IPS-NIHi7 (cell line): ENCODE measurements around the gene DNASE1L3.

Experiments used
- DNase-seq: peaks from one replicate; pipeline ENCODE4 v3.0.0; 2012; ENCODE audit warnings: mixed read lengths; ENCODE audit errors: extremely low spot score

DNASE1L3 gene

DNA sequence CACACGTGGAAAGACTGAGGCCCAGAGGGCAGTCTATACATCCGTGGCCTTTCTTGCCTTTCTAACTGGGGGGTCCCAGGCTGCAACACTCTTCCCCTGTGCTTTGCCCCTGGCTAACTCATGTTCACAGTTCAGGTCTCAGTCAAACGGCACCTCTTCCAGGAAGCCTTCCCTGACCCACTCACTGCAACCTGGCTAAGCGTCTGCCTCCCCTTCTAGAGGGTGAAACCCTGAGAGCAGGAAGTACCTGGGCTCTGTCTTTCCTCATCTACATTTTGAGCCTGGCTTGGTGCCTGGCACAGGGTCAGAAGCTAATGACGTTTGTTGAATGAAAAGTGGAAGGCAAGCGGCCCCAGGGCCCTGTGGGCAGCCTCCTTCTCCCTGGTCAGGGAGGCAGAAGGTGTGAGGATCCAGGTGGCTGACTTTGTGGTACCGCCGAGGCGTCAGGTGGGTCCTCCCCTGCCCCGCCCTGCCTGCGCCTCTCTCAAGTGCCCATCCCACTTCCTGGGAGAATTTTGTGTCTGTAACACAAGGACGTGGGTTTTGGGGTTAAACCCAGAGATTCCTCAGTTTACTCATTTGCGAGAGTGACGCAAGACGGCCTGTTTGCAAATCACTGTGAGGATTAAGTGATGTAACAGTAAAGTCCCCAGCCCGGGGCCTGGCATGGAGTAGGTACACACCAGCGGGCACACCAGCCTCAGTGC is 32.1 kb downstream of the DNASE1L3 start:
- no peak for DNase-seq

DNA sequence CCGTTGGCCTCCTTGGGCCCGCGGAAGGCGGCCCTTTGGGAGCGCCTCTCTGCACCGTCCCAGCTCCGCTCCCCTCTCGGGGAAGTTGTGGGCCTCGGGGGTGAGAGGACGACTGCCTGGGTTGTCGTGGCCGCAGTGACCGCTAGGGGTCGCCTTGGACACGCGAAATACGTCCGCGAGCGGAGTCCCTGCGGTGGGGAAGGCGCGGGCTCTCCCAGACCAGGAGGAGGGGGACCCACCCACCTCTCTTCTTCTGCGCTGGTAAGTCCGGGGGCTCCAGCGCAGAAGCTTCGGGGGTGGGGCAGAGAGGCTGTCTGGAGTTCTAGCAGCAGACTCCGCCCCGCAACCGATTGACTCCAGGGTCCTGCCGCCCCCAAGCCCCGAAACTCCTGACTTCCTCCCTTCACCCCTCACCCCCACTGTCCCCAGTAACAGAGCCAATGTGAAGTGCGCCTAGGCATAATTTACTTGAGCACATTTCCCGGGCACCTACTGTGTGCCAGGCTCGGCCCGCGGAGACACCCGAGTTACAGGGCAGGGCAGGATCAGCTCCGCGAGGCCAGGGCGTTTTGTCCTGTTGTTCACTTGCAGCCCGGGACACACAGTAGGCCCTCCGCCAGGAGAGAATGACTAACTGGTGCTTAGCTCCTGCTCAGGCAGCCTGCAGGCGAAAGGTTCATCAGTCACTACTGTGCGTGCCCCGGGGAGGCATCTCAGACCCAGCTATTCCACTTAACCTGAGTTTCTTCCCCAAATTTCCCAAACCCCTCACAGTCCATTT is 32.8 kb downstream of the DNASE1L3 start:
- DNase-seq, result peak; percentile 88

DNA sequence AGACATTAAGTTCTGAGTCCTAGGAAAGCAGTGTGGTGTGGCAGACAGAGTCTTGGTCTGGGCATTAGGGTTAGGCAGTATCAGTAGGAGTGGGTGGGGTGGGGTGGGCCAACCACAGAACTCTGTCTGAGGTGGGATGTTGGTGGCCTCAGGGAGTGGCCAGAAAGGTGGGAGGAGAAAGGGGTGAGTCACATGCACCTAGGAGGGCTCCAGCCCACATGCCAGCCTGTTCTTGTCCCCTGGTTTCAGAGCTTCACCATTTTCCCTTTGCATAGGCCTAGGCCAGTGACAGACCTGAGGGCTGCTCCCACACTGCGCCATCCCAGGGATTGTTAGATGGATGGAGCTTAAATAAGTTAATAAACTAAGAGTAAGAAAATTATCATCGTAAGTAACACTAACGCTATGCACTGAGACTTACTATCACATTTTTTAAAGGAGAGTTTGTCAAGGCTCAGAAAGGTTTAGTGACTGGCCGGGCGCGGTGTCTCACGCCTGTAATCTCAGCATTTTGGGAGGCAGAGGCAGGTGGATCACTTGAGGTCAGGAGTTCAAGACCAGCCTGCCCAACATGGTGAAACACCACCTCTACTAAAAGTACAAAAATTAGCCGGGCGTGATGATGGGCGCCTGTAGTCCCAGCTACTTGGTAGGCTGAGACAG is 33.8 kb downstream of the DNASE1L3 start:
- no peak for DNase-seq

DNA sequence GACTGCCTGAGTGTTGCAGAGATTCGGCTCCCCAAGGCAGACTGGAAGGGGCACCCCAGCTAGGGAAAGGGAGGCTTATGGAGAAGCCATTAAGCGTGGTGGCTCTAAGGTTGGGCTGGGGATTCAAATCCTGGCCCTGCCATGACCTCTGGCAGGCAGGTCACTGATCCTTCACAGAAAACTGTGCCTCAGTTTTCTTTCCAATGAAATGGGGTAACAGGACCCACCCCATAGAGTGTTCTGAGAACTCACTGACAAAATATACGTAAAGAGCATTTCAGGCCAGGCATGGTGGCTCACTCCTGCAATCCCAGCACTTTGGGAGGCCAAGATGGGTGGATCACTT is 34.6 kb downstream of the DNASE1L3 start:
- no peak for DNase-seq

DNA sequence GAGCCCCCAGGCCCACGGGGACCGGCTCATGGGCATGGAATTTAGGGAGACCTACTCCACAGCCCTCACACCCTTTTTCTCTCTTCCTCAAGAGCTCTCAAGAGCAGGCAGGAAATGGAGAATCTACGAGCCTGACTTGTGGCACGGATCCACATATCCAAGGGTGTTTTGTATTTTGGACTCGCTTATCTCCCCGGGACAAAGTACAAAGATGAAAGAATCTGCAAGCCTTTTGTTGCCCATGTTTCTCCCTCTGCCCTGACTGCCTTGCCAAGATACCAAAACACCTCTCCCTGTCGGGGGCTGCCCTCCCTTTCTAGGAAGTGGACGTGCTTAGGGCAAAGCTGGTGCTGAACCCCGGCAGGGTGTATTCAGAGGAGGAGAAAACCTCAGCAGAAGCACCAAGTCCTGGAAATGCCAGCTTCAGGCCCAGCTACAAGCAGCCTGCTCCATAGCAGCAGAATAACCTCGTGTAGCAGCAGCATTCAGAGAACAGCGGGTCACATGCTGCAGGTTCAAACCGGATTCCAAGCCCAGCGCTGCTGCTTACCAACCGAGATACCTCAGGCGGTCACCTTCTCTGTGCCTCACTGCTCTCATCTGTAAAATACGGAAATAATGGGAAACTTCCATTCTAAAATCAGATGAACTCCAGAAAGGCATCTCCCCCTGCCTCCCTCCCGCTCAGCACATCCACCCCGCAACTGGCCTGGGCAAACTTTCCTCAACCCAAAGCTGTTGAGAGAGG is 35.2 kb downstream of the DNASE1L3 start:
- DNase-seq, result no peak

DNA sequence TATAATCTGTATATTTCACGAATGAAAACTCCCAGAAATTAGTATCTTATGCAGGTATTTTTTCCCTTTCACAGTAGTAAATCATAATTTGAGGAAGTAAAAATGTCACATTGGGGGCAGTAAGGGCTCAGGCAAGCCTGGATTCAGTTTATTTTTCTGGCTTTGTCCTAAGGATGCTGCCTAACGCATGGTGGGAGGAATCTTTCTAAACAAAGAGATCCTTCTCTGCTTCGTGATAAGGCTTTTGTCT is 35.7 kb downstream of the DNASE1L3 start:
- no peak for DNase-seq

DNA sequence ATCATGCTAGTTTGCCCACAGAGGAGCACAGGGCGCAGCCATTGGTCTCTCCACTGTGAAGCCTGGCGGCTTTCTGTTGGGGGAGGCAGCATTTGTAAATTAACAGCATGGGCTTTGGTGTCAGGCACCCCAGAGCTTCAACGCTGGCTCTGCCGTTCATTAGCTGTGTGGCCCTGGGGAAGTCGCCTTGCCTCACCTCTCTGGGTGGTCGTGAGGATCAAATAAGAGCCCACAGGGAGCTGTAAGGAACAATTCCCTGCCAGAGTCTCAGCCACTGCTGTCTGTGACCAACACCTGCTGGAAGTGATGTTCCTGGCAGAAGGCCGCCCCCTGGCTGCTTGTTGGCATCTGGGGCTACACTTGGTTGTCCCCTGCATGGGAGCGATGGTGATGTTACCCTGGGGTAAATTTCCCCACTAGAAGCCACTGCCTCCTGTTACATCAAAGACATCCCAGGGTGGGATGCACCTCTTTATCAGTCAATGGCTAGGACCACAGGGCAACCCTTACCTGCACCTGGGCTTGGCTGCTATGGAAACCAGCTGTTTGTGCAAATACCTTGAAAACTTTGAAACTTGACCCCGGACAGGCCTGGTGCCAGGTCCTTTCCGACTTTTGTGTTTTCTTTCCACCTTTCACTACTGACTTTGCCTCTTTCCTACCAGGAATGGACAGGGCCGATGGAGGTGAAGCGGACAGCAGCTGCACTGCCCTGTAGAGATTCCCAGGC is 36.9 kb downstream of the DNASE1L3 start:
- DNase-seq, result peak; percentile 67

DNA sequence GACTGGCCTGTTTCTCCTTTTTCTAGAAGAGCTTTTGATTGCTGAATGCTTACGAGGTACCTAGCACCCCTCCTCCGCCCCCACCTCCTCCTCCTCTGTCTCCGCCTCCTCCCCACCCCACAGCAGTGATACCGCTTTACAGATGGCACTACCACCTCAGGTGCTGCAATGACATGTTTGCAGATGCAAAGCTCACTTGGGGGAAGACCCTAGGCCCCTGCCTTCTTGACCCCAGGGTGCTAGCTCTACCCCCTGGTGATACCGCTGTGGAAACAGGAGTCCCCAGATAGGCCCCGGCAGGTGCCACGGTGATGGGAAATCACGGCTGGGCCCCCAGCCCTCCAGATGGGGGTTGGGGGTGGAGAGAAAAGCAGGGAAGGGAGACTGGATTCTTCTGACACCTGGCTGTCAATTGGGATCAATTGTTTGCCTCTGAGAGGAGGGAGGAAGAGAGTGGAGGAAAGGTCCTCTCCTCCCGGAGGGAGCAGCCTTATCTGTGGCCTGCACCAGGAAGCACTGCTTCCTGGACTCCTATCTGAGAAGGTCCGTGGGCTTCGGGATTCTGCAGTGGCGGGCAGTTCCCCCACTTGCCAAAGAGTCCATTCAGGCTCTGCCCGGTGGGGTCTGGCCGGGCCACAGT is 37.6 kb downstream of the DNASE1L3 start:
- DNase-seq, result no peak

DNA sequence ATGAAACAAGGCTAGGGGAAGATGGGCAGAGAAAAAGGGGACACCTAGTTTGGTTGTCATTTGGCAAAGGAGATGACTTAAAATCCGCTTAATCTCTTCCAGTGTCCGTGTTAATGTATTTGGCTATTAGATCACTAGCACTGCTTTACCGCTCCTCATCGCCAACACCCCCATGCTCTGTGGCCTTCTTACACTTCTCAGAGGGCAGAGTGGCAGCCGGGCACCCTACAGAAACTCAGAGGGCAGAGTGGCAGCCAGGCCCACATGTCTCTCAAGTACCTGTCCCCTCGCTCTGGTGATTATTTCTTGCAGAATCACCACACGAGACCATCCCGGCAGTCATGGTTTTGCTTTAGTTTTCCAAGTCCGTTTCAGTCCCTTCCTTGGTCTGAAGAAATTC is 39.6 kb downstream of the DNASE1L3 start:
- DNase-seq, result no peak

DNA sequence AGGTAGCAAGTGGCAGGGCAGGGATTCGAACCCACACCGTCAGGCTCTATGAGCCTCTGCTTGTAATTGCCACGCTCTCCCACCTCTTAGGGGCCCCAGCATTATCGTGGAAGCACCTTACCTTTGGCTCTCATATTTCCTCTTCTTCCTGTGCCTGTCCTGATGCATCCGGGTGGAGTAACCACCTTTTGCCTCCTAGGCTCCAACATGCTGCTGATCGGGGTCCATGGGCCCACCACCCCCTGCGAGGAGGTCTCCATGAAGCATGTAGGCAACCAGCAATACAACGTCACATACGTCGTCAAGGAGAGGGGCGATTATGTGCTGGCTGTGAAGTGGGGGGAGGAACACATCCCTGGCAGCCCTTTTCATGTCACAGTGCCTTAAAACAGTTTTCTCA is 40.4 kb downstream of the DNASE1L3 start:
- no peak for DNase-seq

DNA sequence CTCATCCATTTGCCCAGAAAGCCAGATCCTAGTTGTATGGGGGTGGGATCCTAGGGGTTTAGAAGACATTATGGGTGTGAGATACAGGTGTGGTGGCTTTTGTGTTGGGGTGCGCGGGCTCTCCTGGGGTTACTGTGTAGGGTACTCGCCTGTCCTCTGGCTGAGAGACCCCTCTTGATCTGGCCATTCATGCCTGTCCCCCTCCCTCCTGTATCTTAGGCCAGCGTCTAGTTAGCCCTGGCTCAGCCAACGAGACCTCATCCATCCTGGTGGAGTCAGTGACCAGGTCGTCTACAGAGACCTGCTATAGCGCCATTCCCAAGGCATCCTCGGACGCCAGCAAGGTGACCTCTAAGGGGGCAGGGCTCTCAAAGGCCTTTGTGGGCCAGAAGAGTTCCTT is 41.4 kb downstream of the DNASE1L3 start:
- no peak for DNase-seq

DNA sequence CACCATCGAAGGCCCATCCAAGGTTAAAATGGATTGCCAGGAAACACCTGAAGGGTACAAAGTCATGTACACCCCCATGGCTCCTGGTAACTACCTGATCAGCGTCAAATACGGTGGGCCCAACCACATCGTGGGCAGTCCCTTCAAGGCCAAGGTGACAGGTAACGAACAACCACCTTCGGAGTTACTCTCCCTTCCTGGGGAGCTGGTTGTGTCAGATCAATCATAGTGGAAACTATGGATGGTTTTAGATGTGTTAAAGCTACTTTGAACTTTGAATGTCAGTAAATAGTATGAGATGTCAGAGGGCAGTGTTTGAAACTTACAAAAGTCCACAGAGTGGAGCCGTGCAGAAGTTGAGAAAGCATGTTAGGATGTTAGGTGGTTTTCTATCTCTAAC is 42.3 kb downstream of the DNASE1L3 start:
- no peak for DNase-seq

DNA sequence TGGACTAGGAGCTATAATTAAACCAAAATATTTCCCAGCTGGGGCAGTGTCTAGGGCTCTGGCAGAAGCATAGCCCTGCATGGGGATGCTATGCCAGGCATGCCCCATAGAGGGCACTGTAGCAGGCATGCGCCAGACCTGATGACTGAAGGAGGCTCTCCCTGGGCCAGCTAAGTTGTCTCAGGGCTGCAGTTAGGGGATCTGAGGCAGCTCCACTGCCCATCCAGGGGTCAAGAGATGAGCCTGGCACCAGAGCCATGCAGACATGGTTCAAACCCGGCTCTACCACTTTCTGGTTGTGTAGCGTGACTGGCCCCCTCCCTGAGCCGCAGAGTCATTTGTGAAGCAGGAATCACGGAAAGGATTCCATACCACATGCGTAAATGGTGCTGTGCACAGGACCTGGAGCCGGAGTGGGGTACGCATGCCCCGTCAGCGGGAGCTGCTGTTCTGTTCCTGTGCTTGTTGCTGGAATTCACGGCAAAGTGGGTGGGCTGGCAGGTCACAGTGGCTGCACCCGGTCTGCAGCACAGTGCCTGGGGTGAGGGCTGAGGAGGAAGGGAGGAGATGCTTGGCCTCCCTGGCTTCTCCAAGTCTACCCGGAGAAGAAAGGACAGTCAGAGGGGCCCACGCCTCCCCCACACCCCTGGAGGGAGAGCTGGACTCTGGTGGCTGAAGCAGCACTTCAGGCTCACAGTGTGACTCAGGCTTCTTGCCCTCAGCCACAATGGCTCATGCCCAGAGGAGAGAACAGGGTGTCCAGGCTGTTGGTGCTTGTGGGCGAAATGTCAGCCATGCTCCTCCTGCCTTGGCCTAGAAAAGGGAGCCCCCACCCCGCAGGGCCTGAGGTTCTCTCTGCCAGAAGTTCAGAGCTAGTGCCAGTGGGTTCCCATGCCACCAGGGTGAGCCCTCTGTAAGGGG is 43.1 kb downstream of the DNASE1L3 start:
- DNase-seq, result peak; percentile 88

DNA sequence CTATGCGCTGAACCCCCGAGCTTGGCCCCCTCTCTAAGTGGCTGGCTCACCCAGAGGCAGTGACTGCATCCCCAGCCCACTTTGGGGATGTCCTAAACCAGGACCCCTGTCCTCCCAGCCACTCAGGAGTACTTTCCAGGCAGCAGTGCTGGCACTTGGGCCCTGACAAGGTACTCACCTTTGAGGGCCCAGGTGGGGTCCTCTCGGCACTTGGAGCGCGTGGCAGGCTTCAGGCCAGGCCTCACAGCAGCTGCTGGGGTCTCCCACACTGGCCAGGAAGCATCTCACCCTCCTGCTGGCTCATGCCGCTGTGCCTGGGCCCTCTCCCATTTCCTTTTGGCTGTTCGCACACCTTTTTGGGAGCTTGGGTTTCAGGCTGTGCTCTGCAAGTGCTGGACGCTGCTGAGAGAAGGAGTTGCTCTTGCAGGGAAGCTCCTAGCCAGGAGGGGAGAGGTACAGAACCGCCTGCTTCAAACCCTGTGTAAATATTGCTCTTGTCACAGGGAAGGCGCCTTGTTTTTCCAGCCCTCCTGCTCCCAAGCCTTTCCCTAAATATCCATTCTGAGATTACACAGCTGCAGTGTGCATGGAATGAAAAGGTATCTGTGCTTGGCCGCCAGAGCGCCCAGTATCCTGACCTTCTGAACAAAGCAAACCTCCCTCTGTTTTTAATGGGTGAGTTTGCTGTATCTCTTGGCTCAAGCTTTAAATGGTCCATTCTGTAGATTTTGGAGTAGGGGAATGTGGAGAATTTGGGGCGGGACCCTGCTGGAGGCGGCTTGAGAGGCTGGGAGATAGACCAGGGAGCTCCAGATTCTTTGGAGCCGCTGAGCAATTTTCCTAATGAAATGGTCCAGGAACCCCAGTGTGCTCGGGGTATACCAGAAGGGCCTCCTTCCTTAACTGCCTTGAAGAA is 45.6 kb downstream of the DNASE1L3 start:
- no peak for DNase-seq

DNA sequence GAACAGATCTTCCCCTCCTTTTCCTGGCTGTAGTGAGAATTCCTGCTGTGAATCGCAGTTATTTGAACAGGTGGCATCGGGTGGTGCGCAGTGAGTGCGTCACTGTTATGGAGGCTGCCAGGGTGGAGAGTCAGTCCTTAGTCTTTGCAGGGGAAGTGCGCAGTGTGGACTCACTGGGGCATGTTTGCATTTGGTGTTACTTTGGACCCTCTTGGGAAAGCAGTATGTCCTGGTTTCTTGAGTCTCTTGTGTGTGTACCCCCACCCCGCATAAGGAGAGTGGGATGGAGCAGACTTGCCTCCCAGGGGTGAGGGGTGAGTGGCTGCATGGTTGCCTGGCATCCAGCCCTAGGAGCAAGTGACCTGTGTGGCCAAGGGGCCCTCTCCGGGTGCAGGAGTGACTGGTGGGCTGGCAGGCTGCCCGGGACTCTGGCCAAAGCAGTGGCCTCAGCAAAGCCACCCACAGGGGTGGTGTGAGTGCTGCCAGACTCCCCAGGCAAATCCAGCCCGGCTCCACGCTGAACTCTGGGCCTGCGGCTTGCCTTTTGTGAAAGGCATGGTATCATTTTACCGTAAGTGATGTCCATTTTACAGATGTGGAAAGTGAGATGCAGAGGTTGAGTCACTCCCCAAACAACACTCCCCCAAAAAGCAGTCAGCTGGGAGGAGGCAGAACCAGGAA is 46.4 kb downstream of the DNASE1L3 start:
- no peak for DNase-seq

DNA sequence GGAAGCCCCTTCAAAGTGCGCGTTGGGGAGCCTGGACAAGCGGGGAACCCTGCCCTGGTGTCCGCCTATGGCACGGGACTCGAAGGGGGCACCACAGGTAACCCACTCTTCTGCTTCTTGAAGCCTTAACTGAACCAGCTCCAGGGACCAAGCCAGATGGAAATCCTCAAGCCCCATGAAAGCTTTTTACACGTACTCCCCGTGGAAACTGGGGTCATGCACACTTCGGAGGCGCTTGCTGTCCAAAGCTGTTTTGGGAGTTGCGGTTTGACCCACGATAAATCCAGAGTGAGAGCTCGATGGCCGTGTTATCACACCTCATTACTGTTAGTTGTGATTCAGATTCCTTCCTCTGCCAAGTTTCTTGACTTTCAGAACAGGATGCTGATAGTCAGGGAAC is 47.5 kb downstream of the DNASE1L3 start:
- no peak for DNase-seq

DNA sequence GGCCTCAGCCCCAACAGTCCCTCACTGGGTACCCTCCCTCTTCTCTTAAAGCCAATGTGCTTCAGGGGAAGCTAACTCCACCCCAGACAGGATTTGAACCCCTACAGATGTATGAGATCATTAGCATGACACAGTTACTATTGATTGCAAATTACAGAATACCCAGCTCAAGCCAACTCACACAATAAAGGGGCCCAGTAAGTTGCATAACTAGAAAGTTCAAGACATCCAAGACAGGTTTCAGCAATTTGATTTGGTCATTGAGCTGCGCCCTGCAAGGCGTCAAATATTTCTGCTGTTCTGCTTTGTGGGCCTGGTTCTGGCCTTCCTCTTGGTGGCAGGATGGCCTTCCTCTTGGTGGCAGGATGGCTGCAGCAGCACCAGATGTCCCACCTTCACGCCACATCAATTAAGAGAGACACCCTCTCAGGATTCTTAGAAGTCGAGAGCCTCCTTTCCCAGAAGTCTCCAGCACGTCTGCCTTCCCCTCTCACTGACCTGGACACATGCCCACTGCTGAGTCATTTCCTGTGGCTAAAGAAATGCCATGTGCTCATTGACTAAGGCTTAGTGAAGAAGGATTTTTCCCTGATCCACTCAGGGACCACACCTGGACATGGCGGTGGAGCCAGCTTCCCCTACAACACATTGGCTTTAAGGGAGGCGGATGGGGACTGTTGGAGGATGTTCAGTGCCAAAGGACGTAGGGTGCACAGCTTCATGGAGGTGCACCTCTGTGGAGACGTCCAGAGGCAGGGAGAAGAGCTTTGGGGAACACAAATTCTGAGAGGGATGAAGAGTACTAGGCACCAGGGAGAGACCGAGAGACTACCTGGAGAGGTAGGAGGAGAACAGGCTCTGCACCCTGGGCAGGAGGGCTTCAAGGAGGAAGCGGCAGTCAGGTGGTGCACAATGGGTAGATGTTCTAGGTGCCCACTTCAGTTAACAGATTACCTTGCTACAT is 49.1 kb downstream of the DNASE1L3 start:
- no peak for DNase-seq
